Mucosa of stomach (tissue), 1 donor: ENCODE measurements around the gene TNFAIP2.
A peak's percentile ranks its signal among the peaks of the same experiment; 100 is the strongest.

Experiments
- H3K27me3 ChIP-seq: one replicate; pipeline ENCODE4 v1.7.0; 2013; ENCODE audit warnings: mild to moderate bottlenecking, low read length; ENCODE audit not compliant: control insufficient read depth, insufficient read depth
- H3K36me3 ChIP-seq: one replicate; pipeline ENCODE4 v1.7.0; 2013; ENCODE audit warnings: low read length; ENCODE audit not compliant: control insufficient read depth, insufficient read depth
- H3K4me1 ChIP-seq: one replicate; pipeline ENCODE4 v1.7.0; 2013; ENCODE audit warnings: mild to moderate bottlenecking, low read length; ENCODE audit not compliant: control insufficient read depth, insufficient read depth
- H3K4me3 ChIP-seq: one replicate; pipeline ENCODE4 v1.7.0; 2013; ENCODE audit warnings: low read length
- H3K9ac ChIP-seq: one replicate; pipeline ENCODE4 v1.7.0; 2013; ENCODE audit warnings: mild to moderate bottlenecking, low read length, moderate library complexity
- H3K9me3 ChIP-seq: one replicate; pipeline ENCODE4 v1.7.0; 2013; ENCODE audit warnings: mild to moderate bottlenecking, low read length, moderate library complexity; ENCODE audit not compliant: control insufficient read depth
- donor health status: Pancreatic carcinoma.

Gene TNFAIP2

DNA sequence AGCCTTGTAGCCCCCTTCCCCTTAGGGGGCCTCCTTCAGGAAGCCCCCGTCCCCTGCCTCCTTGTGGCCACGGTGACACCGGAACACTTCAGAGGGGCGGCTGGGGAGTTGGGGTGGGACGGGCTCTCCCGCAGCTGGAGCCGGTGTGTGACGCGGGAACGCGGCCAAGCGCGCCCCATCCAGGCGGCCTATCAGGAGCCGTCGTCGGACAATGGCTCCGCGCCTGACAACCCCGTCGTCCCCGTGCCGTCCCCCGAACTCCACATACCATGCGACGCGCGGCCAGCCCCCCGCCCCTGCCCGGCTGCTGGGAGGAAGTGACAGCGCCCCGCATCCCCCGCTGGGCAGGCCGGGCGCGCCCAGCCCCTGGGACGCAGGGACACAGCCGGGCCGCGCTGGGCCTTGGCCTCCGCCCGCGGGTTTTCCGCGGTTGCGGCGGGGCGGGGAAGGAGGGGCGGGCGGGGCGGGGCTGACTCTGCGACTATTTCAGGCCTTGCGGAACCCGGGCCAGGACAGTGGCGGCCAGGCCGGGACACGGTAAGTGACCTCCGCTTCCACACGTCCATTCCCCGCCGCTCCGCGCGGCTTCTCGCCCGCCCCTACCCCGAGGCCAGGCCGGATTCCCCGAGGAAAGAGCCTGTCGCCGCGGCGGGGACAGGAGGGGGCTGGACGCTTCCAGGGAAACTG lies at the start of gene TNFAIP2:
Gene TNFAIP2, plus strand, starts transcription at position 515 of the 687 bp plus-strand sequence. CDS start 2,997 bp downstream, outside the sequence.
- Histone ChIP-seq H3K27me3 (peaks cover 14% of the 10 kb centered on the region), H3K36me3 (no peaks in the 10 kb centered on the region), H3K9ac (peak within 1 kb of the TSS; percentile 61), H3K4me1 (peaks cover 54% of the 10 kb centered on the region), H3K9me3 (no peaks in the 10 kb centered on the region), H3K4me3 (peak within 1 kb of the TSS; percentile 41)

GRCh38 chr14:103073876-103074728 lies 49.2 kb upstream of the TNFAIP2 start:
- Histone ChIP-seq H3K4me1 (peaks cover 56% of the 10 kb centered on the region), H3K4me3 (no peak overlapping the region), H3K27me3 (peaks cover 2% of the 10 kb centered on the region), H3K36me3 (no peaks in the 10 kb centered on the region), H3K9me3 (no peaks in the 10 kb centered on the region), H3K9ac (peak overlapping the region; percentile 40)

DNA sequence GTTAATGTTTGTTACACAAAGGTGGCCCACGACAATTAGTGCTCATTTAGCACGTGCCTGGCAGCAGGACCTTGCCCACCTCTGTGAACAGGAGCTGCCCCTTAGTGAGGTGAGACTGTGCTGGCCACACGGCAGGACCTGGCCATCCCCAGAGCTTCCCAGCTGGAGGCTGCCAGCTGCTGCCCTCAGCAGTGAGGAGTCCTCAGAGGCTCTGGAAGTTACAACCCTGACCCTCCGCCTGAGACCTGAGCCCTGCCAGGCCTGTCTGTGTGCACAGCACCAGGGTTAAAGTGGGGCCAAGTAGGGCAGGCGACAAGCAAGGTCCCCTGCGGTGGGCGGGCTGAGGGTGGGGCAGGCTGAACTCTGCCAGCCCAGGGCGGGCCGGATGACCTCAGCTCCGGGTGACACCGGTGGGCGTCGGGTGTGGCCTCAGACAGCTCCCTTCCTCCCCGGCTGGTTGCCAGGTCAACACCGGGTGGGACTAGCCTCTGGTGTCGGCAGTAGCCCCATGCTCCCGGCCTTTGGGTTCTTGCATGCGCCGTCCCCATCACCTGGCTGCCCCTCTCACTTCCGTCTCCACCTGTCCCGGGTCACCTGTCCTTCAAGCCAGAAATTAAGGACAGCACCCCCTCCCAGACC lies 48.4 kb upstream of the TNFAIP2 start:
- H3K4me3 ChIP-seq: no peak overlapping the region
- H3K9me3 ChIP-seq: no peaks in the 10 kb centered on the region
- peaks cover 56% of the 10 kb centered on the region for H3K4me1 ChIP-seq
- no peaks in the 10 kb centered on the region for H3K36me3 ChIP-seq
- peak overlapping the region; percentile 69 for H3K9ac ChIP-seq
- H3K27me3 ChIP-seq: peaks cover 7% of the 10 kb centered on the region

DNA sequence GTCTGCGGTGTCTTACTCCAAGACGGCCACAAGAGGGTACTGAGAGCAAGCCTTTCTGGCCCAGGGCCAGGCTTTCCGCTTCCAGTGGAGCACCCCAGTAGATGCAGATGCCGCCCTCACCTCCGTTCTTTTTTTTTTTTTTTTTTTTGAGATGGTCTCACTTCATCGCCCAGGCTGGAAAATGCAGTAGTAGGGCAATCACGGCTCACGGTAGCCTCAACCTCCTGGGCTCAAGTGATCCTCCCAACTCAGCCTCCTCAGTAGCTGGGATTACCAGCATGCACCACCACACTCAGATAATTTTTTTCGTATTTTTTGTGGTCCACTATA lies 44.9 kb upstream of the TNFAIP2 start:
- peak overlapping the region; percentile 7 for H3K9ac ChIP-seq

DNA sequence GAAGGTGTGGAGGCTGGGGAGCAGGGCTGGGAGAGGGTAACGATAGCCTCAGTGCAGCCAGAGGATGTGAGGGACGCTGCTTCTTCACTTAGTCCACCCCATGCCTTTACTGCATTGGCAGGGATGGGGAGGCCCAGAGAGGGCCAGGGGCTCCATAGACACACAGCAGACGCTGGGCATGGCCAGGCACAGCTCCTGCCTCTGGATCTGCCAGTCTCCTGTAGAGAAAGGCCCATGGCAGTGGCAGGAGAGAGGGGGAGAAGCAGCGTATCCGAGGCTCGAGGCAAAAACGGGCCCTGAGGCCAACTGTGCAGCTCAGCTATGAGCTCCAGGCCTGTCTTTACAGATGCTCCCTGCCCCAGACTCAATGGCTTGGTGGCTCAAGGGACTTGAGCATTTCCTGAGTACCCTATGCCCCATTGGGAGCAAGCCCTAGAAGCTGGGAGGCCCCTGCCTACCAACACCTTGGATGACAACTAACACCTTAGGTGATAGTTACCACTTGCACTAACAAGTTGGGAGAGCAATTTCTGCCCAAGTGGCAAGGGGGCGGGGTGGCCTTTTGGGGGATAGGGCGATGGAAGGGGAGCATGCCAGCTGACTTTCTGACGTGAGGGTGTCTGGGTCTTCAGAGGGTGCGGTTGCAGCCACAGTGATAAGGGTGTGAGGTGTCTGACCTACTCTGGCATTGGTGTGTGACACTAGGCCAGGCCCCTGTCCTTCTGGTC lies 44.2 kb upstream of the TNFAIP2 start:
- peaks cover 10% of the 10 kb centered on the region for H3K27me3 ChIP-seq
- no peak overlapping the region for H3K9ac ChIP-seq
- peaks cover 18% of the 10 kb centered on the region for H3K4me1 ChIP-seq
- H3K9me3 ChIP-seq: no peaks in the 10 kb centered on the region
- no peaks in the 10 kb centered on the region for H3K36me3 ChIP-seq
- H3K4me3 ChIP-seq: no peak overlapping the region

More for the DNA sequence above, 44.9 kb upstream of the TNFAIP2 start:
- peaks cover 7% of the 10 kb centered on the region for H3K27me3 ChIP-seq
- H3K4me3 ChIP-seq: no peak overlapping the region
- no peaks in the 10 kb centered on the region for H3K9me3 ChIP-seq
- peaks cover 25% of the 10 kb centered on the region for H3K4me1 ChIP-seq
- no peaks in the 10 kb centered on the region for H3K36me3 ChIP-seq

DNA sequence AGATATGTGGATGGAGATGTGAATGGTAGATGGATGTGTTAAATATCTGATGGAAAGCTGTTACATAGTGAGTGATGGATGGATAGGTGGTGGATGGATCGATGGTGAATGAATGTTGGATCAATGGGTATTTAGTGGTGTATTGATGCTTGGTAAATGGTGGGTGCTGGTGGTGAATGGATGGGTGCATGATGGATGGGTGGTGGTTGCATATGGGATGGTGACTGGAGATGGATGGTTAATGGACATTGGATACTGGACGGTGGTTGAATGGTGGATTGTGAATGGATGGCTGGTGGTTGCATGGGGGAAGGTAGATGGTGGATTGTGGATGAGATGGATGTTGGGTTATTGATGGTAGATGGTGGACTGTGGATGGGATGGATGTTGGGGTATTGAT lies 41.3 kb upstream of the TNFAIP2 start:
- Histone ChIP-seq H3K27me3 (peaks cover 36% of the 10 kb centered on the region), H3K4me1 (peaks cover 4% of the 10 kb centered on the region), H3K9ac (no peak overlapping the region), H3K9me3 (no peaks in the 10 kb centered on the region), H3K36me3 (no peaks in the 10 kb centered on the region), H3K4me3 (no peak overlapping the region)

GRCh38 chr14:103084021-103084919 lies 39.0 kb upstream of the TNFAIP2 start, which contains the start of gene LBHD2:
TSS of gene LBHD2 (plus strand) at chr14:103084210. CDS start at chr14:103086013, 1,803 bp downstream.
- Histone ChIP-seq H3K9ac (no peak within 1 kb of the TSS), H3K36me3 (no peaks in the 10 kb centered on the region), H3K27me3 (peaks cover 34% of the 10 kb centered on the region), H3K4me1 (peaks cover 4% of the 10 kb centered on the region), H3K4me3 (no peak within 1 kb of the TSS), H3K9me3 (no peaks in the 10 kb centered on the region)

DNA sequence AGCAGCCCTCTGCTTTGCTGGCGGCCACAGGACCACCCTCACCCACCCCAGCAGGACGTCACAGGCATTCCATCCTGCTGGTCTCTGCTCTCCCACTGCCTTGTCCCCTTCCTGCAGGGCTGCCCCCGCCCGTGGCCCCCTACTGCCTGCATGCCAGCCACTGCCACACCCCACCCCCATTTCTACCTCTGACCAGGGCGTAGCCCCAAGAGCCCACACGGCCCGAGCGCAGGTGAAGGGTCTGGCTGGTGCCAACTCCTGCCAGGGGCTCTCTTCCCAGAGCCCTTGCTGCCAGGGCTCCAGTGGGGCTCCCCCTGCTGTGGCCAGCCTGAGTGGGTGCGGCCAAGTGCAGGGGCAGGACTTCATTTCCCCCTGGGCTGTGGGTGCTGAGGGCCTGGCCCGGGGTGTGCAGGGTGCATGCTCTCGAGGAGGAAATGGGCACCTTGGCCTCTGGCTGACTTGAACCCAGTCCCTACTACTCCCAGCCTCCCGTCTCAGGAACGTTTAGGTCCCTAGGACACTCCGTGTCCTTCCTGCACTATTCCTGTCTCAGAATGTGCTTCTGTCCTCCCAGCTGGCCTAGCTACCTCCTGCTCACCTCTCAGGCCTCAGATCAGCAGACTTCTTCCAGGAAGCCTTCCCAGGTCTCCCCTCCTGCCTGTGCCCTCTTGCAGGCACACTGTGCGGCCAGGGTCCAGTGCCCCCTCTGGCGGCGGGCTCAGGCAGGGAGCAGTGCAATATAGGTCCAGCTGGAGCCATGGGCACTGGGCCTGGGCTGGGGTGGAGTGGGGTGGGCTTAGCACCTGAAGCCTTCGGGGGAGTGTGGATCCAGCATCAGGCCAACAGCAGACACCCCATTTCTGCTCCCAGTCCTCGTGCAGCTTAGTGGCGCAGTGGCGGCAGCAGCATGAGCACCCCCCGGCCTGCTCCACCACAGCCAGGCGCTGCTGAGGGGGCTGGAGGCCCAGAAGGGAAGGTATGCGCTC lies 37.9 kb upstream of the TNFAIP2 start:
- Histone ChIP-seq H3K4me1 (peaks cover 4% of the 10 kb centered on the region), H3K9me3 (no peaks in the 10 kb centered on the region), H3K36me3 (no peaks in the 10 kb centered on the region), H3K9ac (no peak overlapping the region), H3K27me3 (peaks cover 32% of the 10 kb centered on the region), H3K4me3 (no peak overlapping the region)

DNA sequence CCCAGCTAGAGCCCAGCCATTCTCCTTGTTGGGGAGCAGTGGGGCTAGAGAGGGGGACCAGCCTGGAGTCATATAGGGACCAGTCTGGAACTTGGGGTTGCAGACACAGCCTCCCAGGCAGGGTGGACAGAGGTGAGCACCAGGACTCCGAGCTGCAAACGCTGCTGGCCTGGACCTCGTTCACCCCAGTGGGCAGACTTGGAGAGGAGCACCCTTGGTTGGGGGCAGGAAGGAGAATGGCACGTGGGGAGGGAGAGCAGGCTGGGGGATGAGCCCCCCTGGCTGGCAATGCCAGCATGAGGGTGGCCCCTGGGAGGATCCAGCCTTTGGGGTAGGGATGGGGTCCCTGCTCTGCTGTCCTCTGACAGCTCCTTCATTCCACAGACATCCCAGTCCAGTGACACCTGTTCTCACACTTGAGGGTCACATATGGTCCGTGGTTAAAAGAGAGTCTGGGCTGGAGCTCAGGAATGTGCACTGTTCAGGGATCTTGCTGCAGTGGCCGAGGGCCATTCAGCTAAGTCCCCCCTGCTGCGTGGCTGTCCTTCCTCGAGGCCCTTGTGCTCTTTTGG lies 36.4 kb upstream of the TNFAIP2 start:
- H3K9ac ChIP-seq: no peak overlapping the region
- H3K36me3 ChIP-seq: no peaks in the 10 kb centered on the region
- peaks cover 36% of the 10 kb centered on the region for H3K27me3 ChIP-seq
- H3K4me1 ChIP-seq: peaks cover 13% of the 10 kb centered on the region
- H3K9me3 ChIP-seq: no peaks in the 10 kb centered on the region
- H3K4me3 ChIP-seq: no peak overlapping the region

DNA sequence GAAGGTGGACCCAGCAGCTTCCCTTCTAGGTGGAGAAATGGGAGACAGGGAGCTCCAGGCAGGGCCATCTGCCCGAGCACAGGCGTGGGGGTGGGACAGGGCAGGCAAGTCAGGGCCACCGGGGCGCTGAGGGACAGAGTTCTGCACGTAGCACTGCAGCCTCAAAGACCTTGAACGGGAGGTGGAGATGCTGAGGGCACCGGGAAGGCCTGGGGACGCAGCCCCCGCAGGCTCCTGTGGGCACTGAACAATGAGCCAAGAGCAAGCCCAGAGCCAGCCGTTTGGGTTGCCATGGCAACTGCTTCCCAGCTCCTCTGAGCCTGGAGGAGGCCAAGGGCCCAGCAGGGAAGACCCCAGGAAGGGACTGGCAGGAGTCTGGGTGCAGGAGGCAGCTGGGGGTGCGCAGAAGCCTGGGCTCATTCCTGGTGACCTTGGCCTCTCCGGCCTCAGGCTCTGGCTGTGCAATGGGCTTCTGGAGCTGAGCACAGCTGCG lies 35.9 kb upstream of the TNFAIP2 start:
- no peaks in the 10 kb centered on the region for H3K36me3 ChIP-seq
- H3K4me1 ChIP-seq: peaks cover 15% of the 10 kb centered on the region
- H3K27me3 ChIP-seq: peaks cover 36% of the 10 kb centered on the region
- no peak overlapping the region for H3K4me3 ChIP-seq
- H3K9me3 ChIP-seq: no peaks in the 10 kb centered on the region
- no peak overlapping the region for H3K9ac ChIP-seq
